HG03108 (cell line): ENCODE results near the gene KRIT1.
"Not testable (repeated sequence)": the region's sequence is repeated elsewhere in the genome, so short reads cannot be mapped to it uniquely, and the experiment has no call there.

ENCODE experiments used
- ATAC-seq: cut with Tn5 transposase; IDR thresholded peaks from one replicate; pipeline ENCODE4 v1.9.1; 2021; ENCODE audit warnings: moderate library complexity; ENCODE audit not compliant: unreplicated experiment

The KRIT1 gene

GRCh38 chr7:92245487-92246359 lies at the start of gene KRIT1, which contains the start of gene ANKIB1:
Gene KRIT1, minus strand, starts transcription at chr7:92245914. Its CDS starts 3,779 bp downstream, at chr7:92242135.
Gene ANKIB1, plus strand, starts transcription at chr7:92245974. Its CDS starts 49,005 bp downstream, at chr7:92294979.
- peak; percentile 66 for ATAC-seq

GRCh38 chr7:92295391-92295790 lies 49.7 kb upstream of the KRIT1 start:
- ATAC-seq = no peak

- ATAC-seq = no peak
Measured at GRCh38 chr7:92293896-92294590, 48.3 kb upstream of the KRIT1 start.

- ATAC-seq = peak; percentile 39
Measured at GRCh38 chr7:92292981-92293380, 47.3 kb upstream of the KRIT1 start.

- no peak for ATAC-seq
Measured at GRCh38 chr7:92289321-92289720, 43.6 kb upstream of the KRIT1 start.

GRCh38 chr7:92282930-92283329 lies 37.2 kb upstream of the KRIT1 start:
- no peak for ATAC-seq

GRCh38 chr7:92282221-92282814 lies 36.6 kb upstream of the KRIT1 start:
- ATAC-seq = no peak

- no peak for ATAC-seq
Measured at GRCh38 chr7:92281031-92281430, 35.3 kb upstream of the KRIT1 start.

- ATAC-seq = no peak
Measured at GRCh38 chr7:92279396-92280031, 33.8 kb upstream of the KRIT1 start.

- ATAC-seq = peak; percentile 88
Measured at GRCh38 chr7:92276460-92276864, 30.7 kb upstream of the KRIT1 start.

- ATAC-seq = no peak
Measured at GRCh38 chr7:92275327-92275726, 29.6 kb upstream of the KRIT1 start.

- no peak for ATAC-seq
Measured at GRCh38 chr7:92268921-92269320, 23.2 kb upstream of the KRIT1 start.

GRCh38 chr7:92266415-92267241 lies 20.9 kb upstream of the KRIT1 start:
- no peak for ATAC-seq

GRCh38 chr7:92260248-92260781 lies 14.6 kb upstream of the KRIT1 start:
- ATAC-seq = no peak

GRCh38 chr7:92259610-92260247 lies 14.0 kb upstream of the KRIT1 start:
- ATAC-seq = no peak

- no peak for ATAC-seq
Measured at GRCh38 chr7:92259062-92259461, 13.3 kb upstream of the KRIT1 start.

- no peak for ATAC-seq
Measured at GRCh38 chr7:92255308-92255707, 9.6 kb upstream of the KRIT1 start.

- ATAC-seq = not testable (repeated sequence)
Measured at GRCh38 chr7:92254800-92255199, 9.1 kb upstream of the KRIT1 start.

- no peak for ATAC-seq
Measured at GRCh38 chr7:92253251-92253650, 7.5 kb upstream of the KRIT1 start.

- no peak for ATAC-seq
Measured at GRCh38 chr7:92251181-92251580, 5.5 kb upstream of the KRIT1 start.
